Stimulated activated CD4-positive, alpha-beta T cell treated with anti-CD3 and anti-CD28 coated beads, Interleukin-15, amount 100 ng/mL, for 1 hour (primary cell): Measurements from ENCODE around the gene BHMT2.

ENCODE experiments used
- DNase-seq, 2 donors: peaks; one replicate each; pipeline ENCODE4 v3.0.0-alpha.2; 2020; ENCODE audit warnings: low read depth in 1 of 2, low spot score in 1 of 2

The BHMT2 gene

DNA sequence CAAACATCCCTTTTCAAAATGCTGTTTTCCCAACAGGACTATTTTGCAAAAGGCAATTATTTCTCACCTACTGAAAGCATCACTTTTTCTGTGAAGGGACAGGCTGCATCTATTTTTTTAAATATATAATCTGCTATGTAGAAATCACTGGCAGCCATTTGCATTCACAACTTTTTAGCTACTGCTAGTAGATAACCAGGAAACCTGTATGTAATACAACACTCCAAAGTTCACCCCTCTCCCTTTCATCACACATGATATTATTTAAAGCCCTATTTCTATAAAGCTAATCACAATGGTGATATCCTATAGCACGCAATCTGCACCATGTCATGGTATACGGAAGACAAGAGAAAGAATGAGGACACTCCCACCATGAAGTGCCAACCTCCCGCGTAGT is 9.9 kb upstream of the BHMT2 start:
- no peak for DNase-seq

DNA sequence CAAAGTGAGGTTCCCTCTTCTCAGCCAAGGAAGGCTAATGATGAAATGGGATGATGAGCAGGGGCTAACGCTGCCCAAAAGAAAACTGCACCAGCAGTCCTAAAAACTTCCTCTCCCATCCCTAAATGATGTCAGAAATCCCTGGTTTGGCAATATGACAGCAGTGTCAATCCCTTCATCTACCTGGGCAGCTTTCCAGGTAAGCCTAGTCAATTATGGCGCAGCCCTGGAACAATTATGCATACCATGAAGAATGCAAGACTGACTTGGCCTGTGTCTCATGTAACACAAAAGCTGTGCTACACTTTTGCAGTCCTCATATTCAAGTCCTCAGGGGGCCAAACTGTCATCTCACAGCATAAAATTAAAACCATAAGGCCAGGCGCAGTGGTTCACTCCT is 7.1 kb upstream of the BHMT2 start:
- DNase-seq: no peak

DNA sequence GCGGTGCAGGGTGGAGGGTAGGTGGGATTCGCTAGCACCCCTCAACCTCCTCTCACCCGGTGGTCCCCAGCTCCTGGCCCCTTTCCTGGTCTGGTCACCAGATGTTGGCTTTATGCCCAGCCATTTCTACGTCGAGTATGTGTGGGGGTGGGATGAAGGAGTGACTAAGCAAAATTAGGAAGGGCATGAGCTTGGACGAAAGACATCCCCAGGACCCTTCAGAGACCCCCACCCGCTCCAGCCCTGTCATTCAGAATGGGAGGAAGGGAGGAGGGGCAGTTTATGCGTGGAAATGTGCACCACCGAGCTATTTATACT is 742 bp downstream of the BHMT2 start:
- no peak for DNase-seq

GRCh38 chr5:79074641-79075040 is 5.1 kb downstream of the BHMT2 start:
- DNase-seq: no peak

DNA sequence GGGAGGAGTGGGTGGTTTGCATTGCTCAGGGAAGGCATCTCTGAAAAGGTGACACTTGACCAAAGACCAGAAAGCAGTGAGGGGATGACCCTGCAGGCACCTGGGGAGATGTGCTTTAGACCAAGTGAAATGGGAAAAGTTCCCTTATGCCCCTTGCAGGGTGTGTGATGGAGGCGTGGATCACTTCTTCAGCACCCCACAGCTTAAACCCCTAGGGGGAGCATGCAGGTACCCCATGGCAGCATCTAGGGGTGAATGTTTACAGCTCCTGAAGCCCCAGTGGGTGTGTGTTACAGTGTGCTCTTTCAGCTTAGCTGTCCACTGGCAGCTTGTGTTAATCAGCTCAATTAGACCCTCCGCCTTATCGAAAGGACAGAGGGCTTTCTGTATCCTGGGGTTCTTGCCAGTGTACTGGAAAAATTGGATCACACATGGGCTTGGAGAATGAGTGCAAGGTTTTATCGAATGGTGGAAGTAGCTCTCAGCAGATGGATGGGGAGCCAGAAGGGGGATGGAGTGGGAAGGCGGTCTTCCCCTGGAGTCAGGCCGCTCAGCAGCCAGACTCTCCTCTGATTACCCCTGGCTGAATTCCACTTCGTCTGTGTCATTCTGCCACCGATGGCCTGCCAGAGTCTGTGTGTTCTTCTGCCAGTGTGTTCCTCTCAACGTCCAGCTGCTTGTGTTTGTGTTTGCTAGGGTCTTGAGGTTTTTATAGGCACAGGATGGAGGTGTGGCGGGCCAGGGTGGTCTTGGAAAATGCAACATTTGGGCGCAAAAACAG is 6.3 kb downstream of the BHMT2 start:
- DNase-seq: no peak

DNA sequence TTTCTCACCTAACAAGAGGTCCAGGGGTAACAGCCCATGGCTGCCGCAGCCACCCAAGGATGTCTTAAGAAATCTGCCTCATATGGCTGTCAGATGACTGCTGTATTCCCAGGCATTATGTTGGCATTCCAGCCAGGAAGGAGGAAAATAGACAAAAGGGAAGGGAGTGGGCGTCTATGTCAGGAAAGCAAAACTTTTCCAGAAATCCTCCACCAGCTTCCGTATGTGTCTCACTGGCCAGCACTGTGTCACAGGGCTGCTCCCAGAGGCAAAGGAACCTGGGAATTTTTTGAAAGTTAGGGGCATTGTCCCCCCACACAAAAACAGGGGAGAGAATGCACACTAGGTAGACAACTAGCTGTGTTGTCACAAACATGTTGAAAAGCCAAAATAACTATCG is 7.3 kb downstream of the BHMT2 start:
- DNase-seq: no peak

DNA sequence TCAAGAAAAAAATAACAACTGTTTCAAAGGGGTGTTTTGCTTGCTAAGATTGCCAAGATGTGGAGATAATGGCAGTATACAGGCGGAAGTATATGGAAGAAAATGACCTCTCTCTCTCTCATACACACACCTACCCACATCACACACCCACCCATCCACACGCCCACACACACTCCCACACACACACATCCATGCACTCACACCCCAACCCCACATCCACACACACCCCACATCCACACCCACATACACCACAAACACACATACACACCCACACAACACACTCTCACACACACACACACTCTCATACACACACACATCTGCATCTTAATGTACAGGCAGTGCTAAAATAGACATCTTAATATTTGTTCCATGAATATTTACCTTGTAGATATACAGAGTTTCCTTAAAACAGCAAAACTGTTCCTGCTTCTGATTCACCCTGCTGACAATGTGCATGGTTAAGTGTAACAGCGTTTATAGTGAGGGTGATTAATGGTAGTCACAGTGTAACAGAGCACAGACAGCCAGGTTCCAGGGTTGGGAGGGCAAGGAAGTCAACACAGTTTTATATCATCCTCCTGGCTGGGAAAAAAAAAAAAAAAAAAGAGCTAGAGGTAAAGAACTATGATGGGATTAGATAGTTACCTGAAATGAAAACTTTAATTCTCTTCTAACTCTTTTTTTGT is 8.3 kb downstream of the BHMT2 start:
- DNase-seq: no peak

DNA sequence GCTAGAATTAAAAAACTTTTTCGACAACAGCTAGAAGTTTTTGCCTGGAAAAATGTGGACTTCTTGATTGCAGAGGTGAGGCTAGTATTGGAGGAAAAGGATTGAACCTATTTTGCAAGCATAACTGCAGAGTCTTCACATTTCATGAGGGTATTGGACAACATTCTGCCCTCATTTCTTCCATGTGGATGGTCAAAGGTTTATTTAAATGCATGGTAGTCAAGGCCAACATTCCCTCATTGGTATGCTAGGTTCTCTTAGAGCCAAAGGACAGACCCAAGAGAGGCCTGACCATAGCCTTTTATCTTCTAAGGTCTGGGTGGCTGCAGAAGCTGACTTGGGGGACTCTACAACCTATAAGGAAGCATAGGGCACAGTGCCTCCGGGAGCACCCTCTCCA is 11.2 kb downstream of the BHMT2 start:
- no peak for DNase-seq

GRCh38 chr5:79081779-79082178 is 12.2 kb downstream of the BHMT2 start:
- no peak for DNase-seq

DNA sequence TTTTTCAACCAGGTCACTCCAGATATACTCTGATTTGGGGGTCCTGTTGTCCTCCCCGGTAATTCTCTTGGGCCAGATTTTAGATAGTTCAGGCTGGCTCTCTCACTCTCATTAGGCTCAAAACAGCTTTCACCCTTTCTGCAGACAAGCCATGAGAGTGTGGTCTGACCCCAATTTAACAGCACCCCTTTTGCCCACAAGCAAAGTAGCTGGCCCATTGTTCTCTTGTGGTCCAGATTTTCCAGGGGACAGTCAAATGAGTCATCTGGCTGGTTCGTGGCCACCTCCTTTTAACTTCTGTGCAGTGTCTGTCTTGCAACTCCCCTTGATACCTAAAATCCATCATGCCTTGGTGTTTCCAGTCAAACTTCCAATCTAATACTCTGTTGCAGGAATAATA is 16.5 kb downstream of the BHMT2 start:
- DNase-seq: no peak

DNA sequence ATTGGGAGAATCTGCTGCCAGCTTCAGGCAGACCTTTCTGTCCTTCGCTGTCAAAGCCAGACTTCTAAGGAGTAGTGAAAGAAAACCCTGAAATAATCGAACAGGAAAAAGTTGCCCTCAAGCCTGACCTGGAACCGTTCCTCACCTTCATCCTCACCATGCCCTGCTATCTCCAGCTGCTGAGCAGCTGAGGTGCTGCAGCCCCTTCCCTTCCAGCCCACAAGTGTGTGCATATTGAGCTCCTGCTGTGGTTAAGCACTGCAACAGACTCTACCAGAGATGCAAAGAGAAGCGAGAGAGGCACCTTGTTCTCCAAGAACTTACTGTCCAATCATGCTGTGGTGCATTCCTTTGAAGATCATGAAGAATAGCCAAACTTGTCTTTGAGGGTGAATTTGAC is 18.9 kb downstream of the BHMT2 start:
- no peak for DNase-seq

DNA sequence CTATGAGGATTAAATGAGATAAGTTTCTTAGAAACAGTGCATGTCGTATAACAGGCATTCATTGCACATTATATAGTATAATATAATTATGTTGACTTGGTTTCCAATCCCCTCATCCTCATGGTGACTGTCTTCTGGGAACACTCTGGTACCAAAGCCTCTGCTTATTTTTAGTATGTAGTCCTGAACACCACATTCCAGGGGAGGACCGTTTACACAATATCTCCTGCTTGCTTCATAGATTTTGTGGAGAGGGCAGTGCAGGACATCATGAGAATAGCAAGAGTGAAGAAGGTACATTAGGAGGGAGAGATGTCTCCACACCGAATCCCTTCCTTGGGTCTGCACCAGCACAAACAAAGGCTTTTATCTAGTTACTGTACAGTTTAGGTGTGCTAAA is 21.5 kb downstream of the BHMT2 start:
- DNase-seq: no peak

GRCh38 chr5:79093762-79094161 is 24.2 kb downstream of the BHMT2 start:
- DNase-seq: no peak

DNA sequence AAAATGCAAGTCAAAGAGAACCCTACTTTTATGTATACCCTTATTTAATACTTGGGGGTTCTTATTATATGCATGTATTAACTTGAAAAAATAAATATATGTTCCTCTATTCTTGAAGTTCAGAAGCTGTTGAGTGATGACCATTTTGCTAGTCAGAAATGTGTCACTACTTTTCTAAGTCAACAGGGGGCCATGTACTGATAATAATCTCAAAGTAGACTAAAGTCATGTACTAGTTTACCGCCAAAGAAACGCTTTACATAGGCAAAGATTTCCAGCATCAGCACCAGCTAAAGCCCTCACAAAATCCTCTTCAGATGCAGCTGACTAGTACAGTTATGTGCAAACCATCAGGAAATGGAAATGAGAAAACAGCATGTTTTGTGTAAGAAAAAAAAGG is 36.3 kb downstream of the BHMT2 start:
- no peak for DNase-seq

DNA sequence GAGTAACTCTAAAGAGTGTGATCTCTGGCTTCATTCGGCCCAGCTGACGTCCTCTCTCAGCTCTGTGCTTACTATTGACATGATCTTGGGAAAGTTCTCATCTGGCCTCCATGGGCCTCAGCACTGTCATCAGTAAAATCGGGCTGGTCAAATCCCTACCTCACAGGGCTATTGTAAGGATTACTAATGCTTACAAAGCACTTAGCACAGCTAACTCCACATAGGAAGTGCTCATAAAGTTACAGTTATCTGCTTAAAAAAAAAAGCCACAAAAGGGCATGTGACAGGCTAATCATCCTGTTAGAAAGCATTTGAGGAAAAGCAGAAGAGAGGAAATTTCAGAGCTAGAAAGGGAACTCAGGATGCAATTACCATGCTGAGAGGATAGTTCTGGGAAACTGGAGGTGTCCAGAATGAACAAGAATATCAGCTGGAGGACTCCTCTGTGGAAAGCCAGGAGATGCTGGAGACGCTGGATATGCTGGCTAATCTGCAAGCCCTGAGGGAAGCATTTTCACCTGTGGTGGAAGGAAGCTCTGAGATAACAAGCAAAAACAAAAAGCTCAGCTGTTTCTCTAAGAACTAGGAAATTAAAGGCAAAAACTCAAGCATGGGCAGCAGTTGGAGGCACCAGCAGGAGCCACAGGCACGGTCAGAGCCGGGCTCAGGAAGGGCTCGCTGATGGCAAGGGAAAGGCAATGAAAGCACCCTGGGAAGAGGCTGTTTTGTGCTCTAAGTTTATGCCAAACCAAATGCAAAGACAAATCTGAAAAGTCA is 37.6 kb downstream of the BHMT2 start:
- no peak for DNase-seq

DNA sequence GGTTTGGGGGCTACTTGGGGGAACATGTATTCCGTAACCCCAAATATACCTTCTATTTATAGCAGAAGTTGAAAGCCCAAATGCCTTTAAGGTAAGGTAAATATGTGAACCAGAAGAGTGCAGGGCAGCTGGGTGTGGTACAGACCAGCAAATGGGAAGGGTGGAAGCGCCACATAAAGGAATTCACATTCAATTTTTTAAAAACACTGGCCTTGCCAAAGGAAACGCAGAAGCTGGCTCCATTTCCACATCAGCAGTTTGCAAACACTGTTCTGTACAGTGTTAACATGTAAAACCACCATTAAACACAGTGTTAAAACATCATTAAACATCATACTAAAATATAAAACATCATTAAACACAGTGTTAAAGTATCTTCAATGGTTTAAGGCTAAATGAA is 38.5 kb downstream of the BHMT2 start:
- DNase-seq: no peak

GRCh38 chr5:79108792-79109191 is 39.2 kb downstream of the BHMT2 start:
- DNase-seq: no peak

- no peak for DNase-seq
Observed at GRCh38 chr5:79109527-79110492, 40.2 kb downstream of the BHMT2 start.

DNA sequence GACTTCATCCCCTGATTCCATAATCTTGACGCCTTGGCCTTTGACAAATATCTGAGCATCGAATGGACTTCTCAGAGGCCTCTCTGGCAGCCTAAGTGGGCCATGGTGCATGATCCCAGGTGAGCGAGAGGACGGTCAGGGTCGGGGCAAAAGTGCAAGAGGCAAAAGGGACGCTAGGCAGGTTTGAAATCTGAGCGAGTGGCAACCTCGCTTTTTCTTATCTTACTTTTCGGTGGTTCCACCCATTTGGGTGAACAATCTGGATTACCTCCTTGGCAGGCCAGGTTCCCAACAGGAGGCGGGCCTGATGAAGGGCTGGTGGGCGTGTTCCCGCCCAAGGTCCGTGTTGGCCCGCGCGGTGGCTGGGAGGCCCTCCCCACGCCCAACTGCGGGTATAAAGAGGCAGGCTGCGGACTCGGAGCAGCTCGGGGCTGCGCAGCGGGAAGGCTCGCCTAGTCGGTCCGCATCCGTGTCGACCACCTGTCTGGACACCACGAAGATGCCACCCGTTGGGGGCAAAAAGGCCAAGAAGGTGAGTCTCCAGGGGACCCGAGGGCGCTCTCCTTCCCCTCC is 41.9 kb downstream of the BHMT2 start, which contains the start of gene BHMT:
Gene BHMT, plus strand, starts transcription at position 423 of the 573 bp plus-strand sequence. Its CDS starts 77 bp downstream, at position 500.
- no peak for DNase-seq

GRCh38 chr5:79111960-79112702 is 42.6 kb downstream of the BHMT2 start:
- no peak for DNase-seq
